GM21390 (cell line): ENCODE data around the gene OSBPL3.
A peak's percentile ranks its signal among the peaks of the same experiment; 100 is the strongest.

Experiments
- ATAC-seq: cut with Tn5 transposase; IDR thresholded peaks from one replicate; pipeline ENCODE4 v1.9.1; 2021; ENCODE audit not compliant: unreplicated experiment

OSBPL3 gene

GRCh38 chr7:24956021-24956420 lies 24.0 kb downstream of the OSBPL3 start:
- ATAC-seq, result no peak

GRCh38 chr7:24955313-24955712 lies 24.7 kb downstream of the OSBPL3 start:
- no peak for ATAC-seq

- no peak for ATAC-seq
Measured at GRCh38 chr7:24952464-24952863, 27.5 kb downstream of the OSBPL3 start.

GRCh38 chr7:24951441-24951980 lies 28.5 kb downstream of the OSBPL3 start:
- ATAC-seq, result no peak

- no peak for ATAC-seq
Measured at GRCh38 chr7:24949884-24950283, 30.1 kb downstream of the OSBPL3 start.

- ATAC-seq, result no peak
Measured at GRCh38 chr7:24948739-24949138, 31.2 kb downstream of the OSBPL3 start.

- ATAC-seq, result no peak
Measured at GRCh38 chr7:24946467-24946866, 33.5 kb downstream of the OSBPL3 start.

- no peak for ATAC-seq
Measured at GRCh38 chr7:24945899-24946298, 34.1 kb downstream of the OSBPL3 start.

- no peak for ATAC-seq
Measured at GRCh38 chr7:24943096-24943948, 36.7 kb downstream of the OSBPL3 start.

GRCh38 chr7:24942226-24942625 lies 37.8 kb downstream of the OSBPL3 start:
- no peak for ATAC-seq

GRCh38 chr7:24939416-24939815 lies 40.6 kb downstream of the OSBPL3 start:
- no peak for ATAC-seq

GRCh38 chr7:24936121-24936824 lies 43.7 kb downstream of the OSBPL3 start:
- ATAC-seq, result peak; percentile 81

GRCh38 chr7:24933298-24933697 lies 46.7 kb downstream of the OSBPL3 start:
- ATAC-seq, result no peak

GRCh38 chr7:24932815-24933214 lies 47.2 kb downstream of the OSBPL3 start:
- ATAC-seq, result no peak

- ATAC-seq, result no peak
Measured at GRCh38 chr7:24932389-24932788, 47.6 kb downstream of the OSBPL3 start.

- ATAC-seq, result no peak
Measured at GRCh38 chr7:24931844-24932243, 48.1 kb downstream of the OSBPL3 start.

- no peak for ATAC-seq
Measured at GRCh38 chr7:24930856-24931255, 49.1 kb downstream of the OSBPL3 start.

- no peak for ATAC-seq
Measured at GRCh38 chr7:24926623-24927524, 53.1 kb downstream of the OSBPL3 start.

- no peak for ATAC-seq
Measured at GRCh38 chr7:24924375-24924774, 55.6 kb downstream of the OSBPL3 start.

- no peak for ATAC-seq
Measured at GRCh38 chr7:24923172-24923865, 56.7 kb downstream of the OSBPL3 start.
